H1 (cell line): ENCODE measurements around the gene PGAP3. TPM values are rescaled to one million over a fixed set of nuclear protein-coding genes. Genes with fewer than 3 reads are reported as not detected.

Experiments used
- CTCF ChIA-PET: fragments of 300-600 bp; sonication (Branson Sonifier 250); formaldehyde crosslinking; loops from one replicate; lab custom pipeline; 2021; ENCODE audit not compliant: partially characterized antibody; lab: Charles Lee
- POLR2A ChIA-PET: fragments of 300-600 bp; sonication (Branson Sonifier 250); formaldehyde crosslinking; loops from one replicate; lab custom pipeline; 2021; ENCODE audit warnings: inconsistent platforms; ENCODE audit not compliant: partially characterized antibody; lab: Charles Lee
- DNase-seq, 2 experiments: peaks; one replicate each; pipeline versions ENCODE4 v3.0.0 to v3.0.0-alpha.2; 2010 to 2022; ENCODE audit warnings: low spot score in 2 of 2, low read depth in 1 of 2, mixed read lengths in 1 of 2
- FAIRE-seq: peaks from 2 replicates; lab custom pipeline; 2011; peaks lifted over from hg19 to GRCh38; lab: Jason Lieb, UNC
- H2AFZ ChIP-seq: 2 replicates; pipeline ENCODE4 v1.8.1; 2012; ENCODE audit warnings: low read length, inconsistent platforms
- H2AK5ac ChIP-seq: 2 replicates; pipeline ENCODE4 v1.6.1; 2013; ENCODE audit warnings: low read depth, low read length
- H2BK120ac ChIP-seq: replicated peaks from 2 replicates; pipeline ENCODE3; 2013; ENCODE audit warnings: low read depth, low read length, inconsistent platforms
- H2BK12ac ChIP-seq: 2 replicates; pipeline ENCODE4 v1.6.1; 2013; ENCODE audit warnings: low read depth, low read length
- H2BK15ac ChIP-seq: 2 replicates; pipeline ENCODE4 v1.6.1; 2013; ENCODE audit warnings: low read length
- H2BK20ac ChIP-seq: 2 replicates; pipeline ENCODE4 v1.6.1; 2013; ENCODE audit warnings: low read length
- H2BK5ac ChIP-seq: 2 replicates; pipeline ENCODE4 v1.6.1; 2013; ENCODE audit warnings: low read depth, low read length
- H3K14ac ChIP-seq: 2 replicates; pipeline ENCODE4 v1.6.1; 2013; ENCODE audit warnings: inconsistent platforms; ENCODE audit not compliant: insufficient read length
- H3K18ac ChIP-seq: 2 replicates; pipeline ENCODE4 v1.6.1; 2013; ENCODE audit warnings: low read length; ENCODE audit errors: extremely low read depth
- H3K23ac ChIP-seq: 2 replicates; pipeline ENCODE4 v1.6.1; 2013; ENCODE audit warnings: inconsistent platforms; ENCODE audit not compliant: insufficient read length
- H3K23me2 ChIP-seq: 2 replicates; pipeline ENCODE4 v1.6.1; 2013; ENCODE audit warnings: low read depth, low read length
- H3K27ac ChIP-seq: 2 replicates; pipeline ENCODE4 v1.6.1; 2011; ENCODE audit warnings: low read depth, low read length, inconsistent platforms
- H3K27me3 ChIP-seq, 4 experiments: replicated peaks in 1 of 4; 1 replicate in 1 of 4; 2 replicates in 3 of 4; pipeline versions ENCODE4 v1.6.1 to v1.8.1; 2011 to 2013; ENCODE audit warnings: low read length in 3 of 4, mild to moderate bottlenecking in 3 of 4, inconsistent platforms in 2 of 4, mixed read lengths in 2 of 4, moderate library complexity in 1 of 4; ENCODE audit not compliant: control insufficient read depth in 3 of 4, insufficient read depth in 3 of 4; ENCODE audit errors: extremely low read depth in 1 of 4
- H3K36me3 ChIP-seq, 4 experiments: 2 replicates each; pipeline versions ENCODE4 v1.6.1 to v1.8.1; 2011 to 2013; ENCODE audit warnings: mild to moderate bottlenecking in 4 of 4, low read length in 3 of 4, moderate library complexity in 2 of 4, control low read depth in 1 of 4, inconsistent platforms in 1 of 4; ENCODE audit not compliant: insufficient read depth in 4 of 4, control insufficient read depth in 2 of 4
- H3K4ac ChIP-seq: replicated peaks from 2 replicates; pipeline ENCODE3; 2013; ENCODE audit warnings: low read length, low read depth, mixed read lengths, inconsistent platforms; ENCODE audit not compliant: insufficient read length
- H3K4me1 ChIP-seq, 4 experiments: replicated peaks in 1 of 4; 1 replicate in 1 of 4; 2 replicates in 3 of 4; pipeline versions ENCODE4 v1.6.1 to v1.8.1; 2011 to 2013; ENCODE audit warnings: low read length in 3 of 4, inconsistent platforms in 2 of 4, mixed read lengths in 1 of 4; ENCODE audit not compliant: insufficient read depth in 4 of 4, control insufficient read depth in 3 of 4
- H3K4me2 ChIP-seq, 2 experiments: 2 replicates each; pipeline versions ENCODE4 v1.6.1 to v1.8.1; 2011 to 2013; ENCODE audit warnings: low read depth in 2 of 2, low read length in 2 of 2, control low read depth in 1 of 2, inconsistent platforms in 1 of 2, mild to moderate bottlenecking in 1 of 2; ENCODE audit not compliant: insufficient read depth in 1 of 2
- H3K4me3 ChIP-seq, 4 experiments: fragments of 200-600, 300-600 bp in 1 of 4; sonication (generic), shearing (Covaris generic), sonication (Bioruptor Twin) in 1 of 4; 2 replicates each; pipeline versions ENCODE4 v1.5.1 to v1.8.1; 2011 to 2016; ENCODE audit warnings: low read length in 4 of 4, low read depth in 3 of 4, control low read depth in 2 of 4, inconsistent platforms in 2 of 4, mild to moderate bottlenecking in 2 of 4, mixed read lengths in 1 of 4, moderate library complexity in 1 of 4; ENCODE audit not compliant: insufficient read depth in 2 of 4; ENCODE audit errors: extremely low read depth in 1 of 4
- H3K56ac ChIP-seq: replicated peaks from 2 replicates; pipeline ENCODE3; 2013; ENCODE audit warnings: low read depth, mild to moderate bottlenecking, mixed read lengths, low read length, inconsistent platforms; ENCODE audit not compliant: insufficient read length
- H3K79me1 ChIP-seq: 2 replicates; pipeline ENCODE4 v1.6.1; 2013; ENCODE audit warnings: low read depth, low read length, control low read depth
- H3K79me2 ChIP-seq, 2 experiments: 2 replicates each; pipeline versions ENCODE4 v1.6.1 to v1.8.1; 2012 to 2013; ENCODE audit warnings: low read length in 2 of 2, mild to moderate bottlenecking in 2 of 2, inconsistent platforms in 1 of 2; ENCODE audit not compliant: insufficient read depth in 2 of 2, control insufficient read depth in 1 of 2
- H3K9ac ChIP-seq, 4 experiments: replicated peaks in 1 of 4; 1 replicate in 1 of 4; 2 replicates in 3 of 4; pipeline versions ENCODE4 v1.6.1 to v1.8.1; 2011 to 2013; ENCODE audit warnings: low read depth in 3 of 4, low read length in 3 of 4, control low read depth in 2 of 4, mild to moderate bottlenecking in 2 of 4, moderate library complexity in 2 of 4, inconsistent platforms in 1 of 4; ENCODE audit errors: extremely low read depth in 1 of 4
- H3K9me3 ChIP-seq, 2 experiments: 2 replicates each; pipeline versions ENCODE4 v1.6.1 to v1.8.1; 2012 to 2013; ENCODE audit warnings: mild to moderate bottlenecking in 2 of 2, moderate library complexity in 2 of 2, control low read depth in 1 of 2, inconsistent platforms in 1 of 2, low read depth in 1 of 2, low read length in 1 of 2, mixed read lengths in 1 of 2; ENCODE audit not compliant: insufficient read depth in 2 of 2
- H4K20me1 ChIP-seq, 2 experiments: replicated peaks in 1 of 2; 2 replicates each; pipeline versions ENCODE3 to v1.8.1; 2011 to 2013; ENCODE audit warnings: inconsistent platforms in 2 of 2, low read length in 2 of 2, mild to moderate bottlenecking in 1 of 2; ENCODE audit not compliant: insufficient read depth in 2 of 2, control insufficient read depth in 1 of 2
- H4K5ac ChIP-seq: 2 replicates; pipeline ENCODE4 v1.6.1; 2013; ENCODE audit warnings: low read length, low read depth, mixed read lengths, inconsistent platforms; ENCODE audit not compliant: insufficient read length
- H4K8ac ChIP-seq: 2 replicates; pipeline ENCODE4 v1.8.0; 2013; ENCODE audit warnings: mild to moderate bottlenecking, moderate library complexity, low read length, inconsistent platforms; ENCODE audit not compliant: insufficient read depth; ENCODE audit errors: extremely low read depth
- H4K91ac ChIP-seq: replicated peaks from 2 replicates; pipeline ENCODE3; 2013; ENCODE audit warnings: low read length, mixed read lengths, inconsistent platforms; ENCODE audit not compliant: insufficient read length
- ASH2L ChIP-seq: fragments of 200-600, 300-600 bp; sonication (generic); IDR thresholded peaks from one replicate; pipeline ENCODE4 v1.7.1; 2017; ENCODE audit warnings: low read length
- BACH1 ChIP-seq: IDR thresholded peaks from 2 replicates; pipeline ENCODE4 v1.6.1; 2012; ENCODE audit warnings: low read length, improper control_type of control experiment
- CEBPB ChIP-seq: IDR thresholded peaks from 2 replicates; pipeline ENCODE4 v1.6.1; 2012; ENCODE audit warnings: low read depth, low read length
- EP300 ChIP-seq, 2 experiments: IDR thresholded peaks; 1 replicate in 1 of 2; 2 replicates in 1 of 2; pipeline ENCODE4 v1.6.1; 2011 to 2012; ENCODE audit warnings: low read depth in 2 of 2, low read length in 2 of 2, mild to moderate bottlenecking in 2 of 2, borderline replicate concordance in 1 of 2, inconsistent platforms in 1 of 2, moderate library complexity in 1 of 2
- JUN ChIP-seq: IDR thresholded peaks from 2 replicates; pipeline ENCODE4 v1.6.1; 2011; ENCODE audit warnings: low read depth, mild to moderate bottlenecking, improper control_type of control experiment, low read length
- NRF1 ChIP-seq: IDR thresholded peaks from 2 replicates; pipeline ENCODE4 v1.6.1; 2011; ENCODE audit warnings: mild to moderate bottlenecking, low read depth, low read length, improper control_type of control experiment
- POLR2AphosphoS5 ChIP-seq: IDR thresholded peaks from 2 replicates; pipeline ENCODE4 v1.6.1; 2011; ENCODE audit warnings: low read depth, low read length
- RAD21 ChIP-seq, 2 experiments: IDR thresholded peaks in 1 of 2; conservative IDR thresholded peaks in 1 of 2; 2 replicates each; pipeline ENCODE4 v1.6.1; 2011; ENCODE audit warnings: low read depth in 2 of 2, low read length in 2 of 2, improper control_type of control experiment in 1 of 2, inconsistent platforms in 1 of 2, mild to moderate bottlenecking in 1 of 2, moderate library complexity in 1 of 2
- RXRA ChIP-seq: IDR thresholded peaks from 2 replicates; pipeline ENCODE4 v1.6.1; 2011; ENCODE audit warnings: low read depth, mild to moderate bottlenecking, low read length, moderate library complexity; ENCODE audit not compliant: insufficient read depth
- SIX5 ChIP-seq: IDR thresholded peaks from 2 replicates; pipeline ENCODE4 v1.6.1; 2011; ENCODE audit warnings: mild to moderate bottlenecking, low read depth, low read length
- SP1 ChIP-seq: IDR thresholded peaks from 2 replicates; pipeline ENCODE4 v1.6.1; 2011; ENCODE audit warnings: low read depth, low read length
- SP2 ChIP-seq: IDR thresholded peaks from 2 replicates; pipeline ENCODE4 v1.6.1; 2012; ENCODE audit warnings: mild to moderate bottlenecking, low read length, inconsistent platforms
- SRF ChIP-seq: IDR thresholded peaks from 2 replicates; pipeline ENCODE4 v1.6.1; 2011; ENCODE audit warnings: mild to moderate bottlenecking, low read depth, low read length, moderate library complexity
- SUZ12 ChIP-seq: fragments of 200-600 bp; sonication (generic); IDR thresholded peaks from 2 replicates; pipeline ENCODE4 v1.6.1; 2012; ENCODE audit warnings: mild to moderate bottlenecking, inconsistent platforms, low read length, moderate library complexity, mixed read lengths
- WGBS, 2 experiments: shearing (Covaris generic) in 1 of 2; methylation state at CpG; one replicate each; pipeline versions ENCODE4 v1.1.6 to v1.1.7; 2013 to 2015; ENCODE audit warnings: low lambda C conversion rate in 2 of 2, mixed read lengths in 2 of 2, inconsistent platforms in 1 of 2, low coverage in 1 of 2, missing lambda C conversion rate in 1 of 2; ENCODE audit not compliant: insufficient replicate concordance in 2 of 2, insufficient coverage in 1 of 2, insufficient read length in 1 of 2; ENCODE audit errors: extremely low coverage in 1 of 2, missing lambda C conversion rate in 1 of 2; 5-methylcytosine and 5-hydroxymethylcytosine counted together
- polyA plus RNA-seq, 7 experiments: library from polyadenylated mRNA; depleted of rRNA in 3 of 7; stranded (reverse) in 5 of 7; unstranded in 2 of 7; fragments of >200 nt in 5 of 7; fragments of 200-250 nt in 2 of 7; gene quantifications; 1 replicate in 5 of 7; 2 replicates in 1 of 7; 4 replicates in 1 of 7; pipeline versions ENCODE4 v1.2.1 to v1.2.3, GENCODE V29; 2011 to 2013; ENCODE audit warnings: missing spikeins in 2 of 7, mixed read lengths in 2 of 7
- total RNA-seq: library from RNA; stranded (reverse); fragmentation: NEBNext Ultra II Directional; extraction: Animal tissue kit (Norgen Biotek cat#: 25700); gene quantifications from 2 replicates; pipeline ENCODE4 v1.2.1, GENCODE V29; 2021

Gene PGAP3
- total and polyA plus RNA-seq, 2 of the 8 experiments (the other 6 are each of a cell fraction or from before 2014, with no cell fraction given), result 21.0 to 30.7 TPM

- no peak overlapping the region for H3K18ac ChIP-seq
- H3K14ac ChIP-seq, result no peak overlapping the region
- no peak overlapping the region for H2BK20ac ChIP-seq
- H3K23ac ChIP-seq, result no peak overlapping the region
- 98% methylated on average over 2 of the region's 2 CpGs; no CpG with 5 or more reads in 1 of the 2 experiments for WGBS, 2 experiments
- no peaks in the 10 kb centered on the region for H3K9me3 ChIP-seq
- H4K8ac ChIP-seq, result no peak overlapping the region
- H4K91ac ChIP-seq, result no peak overlapping the region
- peaks cover 2% of the 10 kb centered on the region; the same call in 1 of the 2 replicates for H3K79me1 ChIP-seq
- H3K79me2 ChIP-seq, result peaks cover 0 to 2% of the 10 kb centered on the region in 2 experiments; a peak in 1 of 4 replicates
- H3K36me3 ChIP-seq, result peaks cover 0 to 2% (median 0%) of the 10 kb centered on the region in 4 experiments; a peak in 2 of 8 replicates
- peaks cover 1 to 2% of the 10 kb centered on the region in 2 experiments for H4K20me1 ChIP-seq
- no peak overlapping the region for H3K56ac ChIP-seq
- FAIRE-seq (no peak), DNase-seq (no peak)
- no peak overlapping the region for H3K4ac ChIP-seq
- H2AK5ac ChIP-seq, result no peak overlapping the region
- ChIA-PET CTCF (interaction anchor here (1.1 to 49.2 kb wide), 13 partner anchors 9 to 220 kb away, joined by 3 to 1885 read pairs (median 5); partner anchors contain the start of genes ERBB2, MIEN1, PGAP3 and PNMT), POLR2A (interaction anchor here (0.8 to 5.2 kb wide), 9 partner anchors 9 to 45 kb away, joined by 3 to 22 read pairs (median 4); partner anchors contain the start of genes ERBB2 and TCAP)
- no peak overlapping the region for H2BK5ac ChIP-seq
- H2BK15ac ChIP-seq, result no peak overlapping the region
- no peak overlapping the region for H3K27ac ChIP-seq
- peaks cover 5 to 26% (median 21%) of the 10 kb centered on the region in 4 experiments for H3K4me1 ChIP-seq
- no peak overlapping the region for H2AFZ ChIP-seq
- H3K23me2 ChIP-seq, result no peaks in the 10 kb centered on the region; the same call in 1 of the 2 replicates
- H3K4me2 ChIP-seq, result no peak overlapping the region
- H3K4me3 ChIP-seq, result no peak overlapping the region
- H2BK120ac ChIP-seq, result no peak overlapping the region
- H2BK12ac ChIP-seq, result no peak overlapping the region
- no peak overlapping the region for H4K5ac ChIP-seq
- H3K27me3 ChIP-seq, result no peaks in the 10 kb centered on the region
- no peak overlapping the region for H3K9ac ChIP-seq
- TF ChIP-seq POLR2AphosphoS5 (no peak), RAD21 (IDR thresholded peaks at IDR 0.05 in 1 of 2, conservative IDR thresholded peaks at IDR 0.05 in 1 of 2; ENCODE audit: low read depth in 2 of 2, low read length in 2 of 2) (no peak), SP2 (no peak), SIX5 (no peak), SRF (no peak), RXRA (no peak), BACH1 (no peak), ASH2L (no peak), NRF1 (no peak), SP1 (no peak), SUZ12 (no peak), JUN (no peak), EP300 (IDR thresholded peaks at IDR 0.05; ENCODE audit: borderline replicate concordance in 1 of 2, low read depth in 2 of 2, low read length in 2 of 2) (no peak), CEBPB (no peak)
Measured at GRCh38 chr17:39655105-39655504, 32.8 kb downstream of the PGAP3 start.
